Glomerular endothelial cell (primary cell): ENCODE measurements around the gene S100Z. TPM values are rescaled to one million over a fixed set of nuclear protein-coding genes. Genes with fewer than 3 reads are reported as not detected.
"Not testable (repeated sequence)": the region's sequence is repeated elsewhere in the genome, so short reads cannot be mapped to it uniquely, and the experiment has no call there.

Experiments used
- DNase-seq: peaks from one replicate; pipeline ENCODE4 v3.0.0-alpha.2; 2011; ENCODE audit warnings: low read depth, low spot score; ENCODE audit errors: extremely low read depth
- total RNA-seq: library from RNA; depleted of rRNA; stranded (reverse); fragments of >200 nt; gene quantifications from 2 replicates; pipeline ENCODE4 v1.2.3, GENCODE V29; 2015

Gene S100Z
- total RNA-seq, 1 donor from 2014 or later = not detected

- not testable (repeated sequence) for DNase-seq
Observed at GRCh38 chr5:76945238-76945637, 95.4 kb downstream of the S100Z start.

GRCh38 chr5:76946090-76946489 lies 96.3 kb downstream of the S100Z start:
- DNase-seq = no peak

DNA sequence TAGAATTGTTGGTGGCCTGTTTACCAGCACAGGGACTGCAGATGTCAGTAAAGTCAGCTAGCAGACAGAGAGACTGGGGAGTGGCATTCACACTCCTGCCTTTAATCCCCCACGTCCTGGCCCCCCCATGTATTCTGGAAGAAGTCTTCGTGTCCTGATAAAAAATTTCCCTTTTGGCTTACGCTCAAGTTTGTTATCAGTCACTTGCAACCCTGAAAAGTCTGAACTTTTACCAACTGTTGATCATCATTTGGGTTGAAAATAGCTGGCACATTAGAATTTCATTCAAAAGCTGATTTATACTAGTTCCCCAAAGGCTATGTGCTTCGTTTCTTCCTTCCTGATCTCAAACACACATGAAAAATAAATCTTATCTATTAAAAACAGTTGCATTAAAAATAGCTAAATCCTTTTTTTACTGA lies 97.3 kb downstream of the S100Z start:
- no peak for DNase-seq

- DNase-seq = no peak
Observed at GRCh38 chr5:76952795-76953536, 103.2 kb downstream of the S100Z start, which contains the start of gene CRHBP. Gene CRHBP (plus strand): TSS chr5:76953045. CDS start chr5:76953135, 90 bp downstream.

GRCh38 chr5:76953551-76954382 lies 104.0 kb downstream of the S100Z start:
- DNase-seq = no peak

- no peak for DNase-seq
Observed at GRCh38 chr5:76954383-76954763, 104.6 kb downstream of the S100Z start.

- no peak for DNase-seq
Observed at GRCh38 chr5:76956033-76956432, 106.2 kb downstream of the S100Z start.

- peak; percentile 39 for DNase-seq
Observed at GRCh38 chr5:76958991-76959767, 109.4 kb downstream of the S100Z start.

- no peak for DNase-seq
Observed at GRCh38 chr5:76960004-76960625, 110.3 kb downstream of the S100Z start.

GRCh38 chr5:76964060-76964459 lies 114.2 kb downstream of the S100Z start:
- DNase-seq = no peak

Other genes starting within 250 kb of the S100Z start
- 13.3 and 30.9 TPM in 2 replicates for gene F2RL2, start 226.6 kb upstream of the S100Z start, total RNA-seq
- gene F2R, start 133.9 kb upstream of the S100Z start, total RNA-seq = 368 and 472 TPM in 2 replicates
- 47.6 and 81.4 TPM in 2 replicates for gene F2RL1, start 31.0 kb upstream of the S100Z start, total RNA-seq
- 0.58 and 3.4 TPM in 2 replicates for gene CRHBP, start 103.0 kb downstream of the S100Z start, total RNA-seq
- 16.4 and 17.4 TPM in 2 replicates for gene AGGF1, start 180.4 kb downstream of the S100Z start, total RNA-seq
- 7.1 and 12.0 TPM in 2 replicates for gene ZBED3, start 237.3 kb downstream of the S100Z start, total RNA-seq